Duodenal mucosa (tissue), 2 donors: Measurements from ENCODE around the gene ANKRD10.
"Not testable (repeated sequence)": the region's sequence is repeated elsewhere in the genome, so short reads cannot be mapped to it uniquely, and the experiment has no call there.

ENCODE experiments used
- H3K27ac ChIP-seq: one replicate; pipeline ENCODE4 v1.7.0; 2013; ENCODE audit warnings: low read depth, low read length
- H3K27me3 ChIP-seq, 2 donors: one replicate each; pipeline ENCODE4 v1.7.0; 2013; ENCODE audit warnings: low read length in 2 of 2, control low read depth in 1 of 2; ENCODE audit not compliant: insufficient read depth in 2 of 2, control insufficient read depth in 1 of 2
- H3K36me3 ChIP-seq, 2 donors: one replicate each; pipeline ENCODE4 v1.7.0; 2013; ENCODE audit warnings: low read length in 2 of 2, control low read depth in 1 of 2; ENCODE audit not compliant: insufficient read depth in 2 of 2, control insufficient read depth in 1 of 2
- H3K4me1 ChIP-seq, 2 donors: one replicate each; pipeline ENCODE4 v1.7.0; 2013; ENCODE audit warnings: low read length in 2 of 2, control low read depth in 1 of 2; ENCODE audit not compliant: insufficient read depth in 2 of 2, control insufficient read depth in 1 of 2
- H3K4me3 ChIP-seq, 2 donors: one replicate each; pipeline ENCODE4 v1.7.0; 2013; ENCODE audit warnings: low read length in 2 of 2, low read depth in 1 of 2
- H3K9ac ChIP-seq, 2 donors: one replicate each; pipeline ENCODE4 v1.7.0; 2013; ENCODE audit warnings: low read length in 2 of 2, low read depth in 1 of 2
- H3K9me3 ChIP-seq, 2 donors: one replicate each; pipeline ENCODE4 v1.7.0; 2013; ENCODE audit warnings: low read length in 2 of 2, control low read depth in 1 of 2; ENCODE audit not compliant: control insufficient read depth in 1 of 2

Gene ANKRD10

DNA sequence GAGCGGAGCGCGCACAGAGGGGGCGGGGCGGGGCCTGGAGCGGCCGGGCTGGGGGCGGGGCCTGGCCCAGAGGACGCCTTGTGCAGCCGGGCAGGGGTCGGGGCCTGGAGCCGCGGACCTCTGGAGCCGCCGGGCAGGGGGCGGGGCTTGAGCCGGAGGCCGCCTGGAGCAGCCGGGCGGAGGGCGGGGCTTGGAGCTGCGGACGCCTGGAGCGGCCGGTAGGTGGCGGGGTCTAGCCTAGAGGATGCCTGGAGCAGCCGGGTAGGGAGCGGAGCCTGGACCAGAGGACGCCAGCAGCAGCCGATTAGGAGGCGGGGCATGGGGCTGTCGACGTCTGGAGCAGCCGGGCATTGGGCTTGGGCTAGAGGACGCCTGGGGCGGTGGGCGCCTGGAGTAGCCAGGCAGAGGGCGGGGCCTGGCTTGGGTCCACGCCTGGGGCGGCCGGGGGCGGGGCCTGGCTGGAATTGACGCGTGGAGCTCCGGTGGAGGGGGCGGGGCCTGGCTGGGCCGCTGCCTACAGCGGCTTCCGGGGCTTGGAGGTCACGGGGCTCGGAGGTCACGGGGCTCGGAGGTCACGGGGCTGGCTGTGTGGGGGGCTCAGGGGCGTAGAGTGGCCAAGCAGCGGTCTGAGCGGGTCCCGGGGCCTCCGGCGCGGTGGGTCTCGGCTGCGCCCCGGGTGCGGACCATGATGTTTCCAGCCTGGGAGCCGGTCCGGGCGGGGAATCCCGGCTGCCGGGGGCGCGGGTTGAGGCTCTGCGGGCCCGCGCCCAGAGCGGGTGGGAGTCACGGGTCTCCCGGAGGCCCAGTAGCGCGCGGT, at the start of gene ANKRD10:
Gene ANKRD10 (minus strand): TSS at position 13 of the 817 bp plus-strand sequence. CDS start 135 bp downstream, outside the sequence.
- H3K4me1 ChIP-seq: peaks cover 23 to 31% of the 10 kb centered on the region in 2 donors
- H3K36me3 ChIP-seq: peaks cover 0 to 6% of the 10 kb centered on the region in 2 donors
- peak within 1 kb of the TSS; percentile 88 to 96 for H3K9ac ChIP-seq

DNA sequence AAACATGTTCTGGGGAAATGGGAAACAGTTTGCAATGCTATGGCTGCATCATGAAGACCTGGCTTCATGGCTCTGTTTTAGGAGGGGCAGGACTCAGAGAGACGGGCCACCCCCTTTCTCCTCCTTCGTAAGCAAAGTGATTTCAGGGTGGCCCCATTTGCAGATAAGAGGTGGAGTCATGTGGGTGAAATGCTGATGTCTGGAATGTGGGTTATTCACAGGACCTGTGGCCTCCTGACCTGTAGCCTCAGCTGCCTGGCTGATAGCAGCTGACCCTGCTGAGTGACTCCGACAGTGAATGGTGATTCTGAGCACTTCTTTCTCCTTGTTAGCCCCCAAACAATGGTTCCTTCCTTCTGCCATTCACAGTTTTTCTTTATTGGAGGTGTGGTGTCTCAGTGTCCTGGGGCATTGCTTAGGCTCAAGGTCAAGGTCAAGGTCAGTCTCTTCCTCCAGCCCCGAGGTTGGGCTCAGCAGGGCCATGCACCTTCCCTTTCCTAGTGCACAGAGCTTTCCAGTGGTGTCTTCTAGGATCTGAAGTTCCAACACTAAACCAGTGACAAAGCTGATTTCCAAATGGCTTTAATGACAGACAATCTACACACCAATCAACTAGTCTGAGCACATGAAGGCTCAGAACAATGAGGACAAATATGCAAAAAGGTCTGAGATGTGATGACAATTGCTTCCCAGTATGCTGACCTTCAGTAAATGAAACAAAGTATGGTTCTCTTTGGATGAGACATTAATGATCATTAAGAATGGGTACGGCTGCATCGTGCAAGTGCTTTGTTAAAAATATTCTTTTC, 49.6 kb upstream of the ANKRD10 start:
- H3K27me3 ChIP-seq: no peaks in the 10 kb centered on the region
- peaks cover 0 to 7% of the 10 kb centered on the region in 2 donors for H3K4me1 ChIP-seq
- H3K4me3 ChIP-seq: no peak overlapping the region
- H3K9me3 ChIP-seq: peaks cover 11 to 14% of the 10 kb centered on the region in 2 donors
- H3K36me3 ChIP-seq: no peaks in the 10 kb centered on the region
- no peak overlapping the region for H3K9ac ChIP-seq
- no peak overlapping the region for H3K27ac ChIP-seq

More for the DNA sequence above, at the start of gene ANKRD10:
- H3K27me3 ChIP-seq: no peaks in the 10 kb centered on the region
- no peaks in the 10 kb centered on the region for H3K9me3 ChIP-seq
- H3K27ac ChIP-seq: peak within 1 kb of the TSS; percentile 99
- peak within 1 kb of the TSS; percentile 81 to 95 for H3K4me3 ChIP-seq

DNA sequence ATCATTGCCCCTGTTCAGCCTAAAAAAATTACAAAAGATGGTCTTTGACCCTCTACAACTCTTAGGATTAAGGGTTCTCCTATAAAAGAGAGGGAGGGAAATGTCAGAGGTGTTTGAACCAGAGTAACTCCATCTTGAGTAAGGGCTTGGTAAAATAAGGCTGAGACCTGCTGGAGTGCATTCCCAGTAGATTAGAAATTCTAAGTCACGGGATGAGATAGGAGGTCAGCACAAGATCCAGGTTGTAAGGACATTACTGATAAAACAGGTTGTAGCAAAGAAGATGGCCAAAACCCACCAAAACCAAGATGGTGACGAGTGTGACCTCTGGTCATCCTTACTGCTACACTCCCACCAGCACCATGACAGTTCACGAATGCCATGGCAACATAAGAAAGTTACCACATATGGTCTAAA, 48.7 kb upstream of the ANKRD10 start:
- Histone ChIP-seq H3K9ac (no peak overlapping the region), H3K27ac (no peak overlapping the region), H3K27me3 (no peaks in the 10 kb centered on the region), H3K36me3 (no peaks in the 10 kb centered on the region), H3K4me1 (peaks cover 0 to 7% of the 10 kb centered on the region in 2 donors), H3K9me3 (peaks cover 11 to 14% of the 10 kb centered on the region in 2 donors), H3K4me3 (no peak overlapping the region)

DNA sequence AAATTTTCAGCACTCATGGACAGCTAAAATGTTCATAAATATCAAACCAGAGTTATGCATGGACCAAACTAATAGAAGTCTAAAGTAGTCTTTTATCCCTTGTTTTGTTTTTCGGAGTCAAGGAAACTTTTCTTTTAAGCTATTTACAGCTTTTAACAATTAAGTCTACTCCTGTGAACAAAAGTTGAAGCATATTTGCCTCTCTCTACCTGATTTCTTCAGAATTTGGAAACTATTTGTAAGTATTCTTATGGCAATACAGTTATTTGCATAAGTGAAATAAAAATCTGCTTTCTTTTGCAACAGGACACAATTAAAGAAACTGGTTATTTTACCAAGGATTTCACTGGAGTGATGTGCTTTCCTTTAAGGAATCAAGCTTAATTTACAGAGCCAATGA, 47.1 kb upstream of the ANKRD10 start:
- no peak overlapping the region for H3K9ac ChIP-seq
- peaks cover 0 to 7% of the 10 kb centered on the region in 2 donors for H3K4me1 ChIP-seq
- no peak overlapping the region for H3K27ac ChIP-seq
- H3K36me3 ChIP-seq: no peaks in the 10 kb centered on the region
- H3K4me3 ChIP-seq: no peak overlapping the region
- no peaks in the 10 kb centered on the region for H3K27me3 ChIP-seq
- peaks cover 14 to 17% of the 10 kb centered on the region in 2 donors for H3K9me3 ChIP-seq

DNA sequence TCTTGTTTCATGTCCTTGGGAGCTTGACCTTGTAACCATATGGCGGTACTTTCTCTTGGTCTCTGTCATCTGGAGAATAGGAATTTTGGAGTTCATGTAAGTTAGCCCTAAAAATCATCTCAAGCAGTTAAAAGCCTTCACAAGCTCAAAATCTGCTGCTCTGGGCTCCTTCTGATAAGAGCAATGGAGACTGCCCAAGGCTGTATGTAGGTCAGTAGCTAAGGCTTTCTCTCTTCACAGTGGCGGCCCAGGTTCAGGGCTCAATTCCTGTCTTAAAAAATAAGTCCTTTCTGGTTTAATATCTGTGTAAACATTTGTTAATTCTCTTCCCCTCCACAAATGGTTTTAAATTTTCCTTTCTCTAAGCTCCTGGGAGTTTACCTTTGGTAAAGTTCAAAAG, 45.3 kb upstream of the ANKRD10 start:
- H3K4me1 ChIP-seq: peaks cover 0 to 7% of the 10 kb centered on the region in 2 donors
- H3K9me3 ChIP-seq: peaks cover 4 to 6% of the 10 kb centered on the region in 2 donors
- no peaks in the 10 kb centered on the region for H3K27me3 ChIP-seq
- H3K4me3 ChIP-seq: no peak overlapping the region
- H3K27ac ChIP-seq: no peak overlapping the region
- no peaks in the 10 kb centered on the region for H3K36me3 ChIP-seq
- H3K9ac ChIP-seq: no peak overlapping the region

DNA sequence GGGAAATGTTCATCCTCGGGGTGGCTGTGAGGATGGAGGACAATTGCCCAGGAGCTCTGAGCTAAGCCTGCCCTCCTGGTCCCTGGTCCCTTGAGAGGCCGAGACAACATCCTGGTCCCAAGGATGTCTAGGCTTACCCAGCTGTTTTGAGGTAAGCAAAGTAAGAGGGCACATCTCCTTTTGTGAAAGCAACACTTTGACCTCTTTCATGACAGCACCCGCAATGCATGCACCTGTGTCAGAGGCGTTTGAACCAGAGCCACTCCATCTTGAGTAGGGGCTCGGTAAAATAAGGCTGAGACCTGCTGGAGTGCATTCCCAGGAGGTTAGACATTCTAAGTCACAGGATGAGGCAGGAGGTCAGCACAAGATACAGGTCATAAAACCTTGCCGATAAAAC, 43.1 kb upstream of the ANKRD10 start:
- Histone ChIP-seq H3K36me3 (no peaks in the 10 kb centered on the region), H3K9ac (no peak overlapping the region), H3K27ac (no peak overlapping the region), H3K4me3 (no peak overlapping the region), H3K9me3 (peaks cover 0 to 6% of the 10 kb centered on the region in 2 donors), H3K4me1 (no peaks in the 10 kb centered on the region), H3K27me3 (no peaks in the 10 kb centered on the region)

DNA sequence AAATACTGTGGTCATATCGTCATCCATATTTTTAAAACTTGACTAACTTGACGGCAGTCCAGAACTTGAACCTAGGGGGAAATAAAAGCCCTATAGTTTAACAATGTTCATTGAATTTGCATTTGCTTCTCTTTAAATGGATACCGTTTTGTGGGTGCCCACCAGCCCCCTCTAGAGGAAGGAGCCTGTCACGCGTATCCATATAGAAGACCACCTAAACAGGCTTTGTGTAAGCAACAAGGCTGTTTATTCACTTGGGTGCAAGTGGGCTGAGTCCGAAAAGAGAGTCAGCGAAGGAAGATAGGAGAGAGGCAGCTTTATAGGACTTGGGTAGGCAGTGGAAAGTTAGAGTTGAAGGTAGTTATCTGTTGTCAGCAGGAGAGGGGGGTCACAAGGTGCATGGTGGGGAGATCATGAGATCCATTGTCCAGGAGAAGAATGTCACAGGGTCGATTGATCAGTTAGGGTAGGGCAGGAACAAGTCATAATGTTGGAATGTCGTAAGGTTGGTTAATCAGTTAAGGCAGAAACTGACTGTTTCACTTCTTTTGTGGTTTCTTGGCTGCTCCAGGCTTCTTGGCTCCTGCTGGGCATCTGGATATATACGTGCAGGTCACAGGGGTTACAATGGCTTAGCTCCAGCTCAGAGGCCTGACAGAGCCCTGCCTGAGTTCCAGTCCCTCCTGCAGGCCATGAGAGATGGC, 42.5 kb upstream of the ANKRD10 start:
- H3K4me1 ChIP-seq: no peaks in the 10 kb centered on the region
- no peak overlapping the region for H3K27ac ChIP-seq
- H3K27me3 ChIP-seq: no peaks in the 10 kb centered on the region
- H3K4me3 ChIP-seq: no peak overlapping the region
- H3K36me3 ChIP-seq: no peaks in the 10 kb centered on the region
- H3K9ac ChIP-seq: no peak overlapping the region
- peaks cover 0 to 6% of the 10 kb centered on the region in 2 donors for H3K9me3 ChIP-seq

DNA sequence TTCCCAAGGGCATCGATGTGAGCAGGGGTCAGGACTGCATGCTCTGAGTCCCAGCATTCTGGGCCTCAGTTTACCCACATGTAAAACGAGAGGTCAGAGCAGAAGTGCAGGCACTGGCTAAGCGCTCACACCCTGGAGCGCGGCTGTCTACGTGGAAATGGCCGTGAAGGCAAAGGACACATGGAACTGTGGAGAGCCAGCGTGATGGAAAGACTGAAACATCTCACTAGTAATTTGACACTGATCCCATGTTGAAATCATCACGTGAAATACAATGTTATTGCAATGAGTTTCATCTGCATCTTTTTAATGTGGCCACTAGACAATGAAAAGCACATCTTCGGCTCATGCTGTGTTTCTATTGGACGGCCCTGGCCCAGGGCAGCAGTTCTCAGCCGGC, 41.3 kb upstream of the ANKRD10 start:
- H3K27ac ChIP-seq, H3K4me1 ChIP-seq, H3K4me3 ChIP-seq, H3K9ac ChIP-seq, H3K36me3 ChIP-seq, H3K27me3 ChIP-seq, H3K9me3 ChIP-seq: not testable (repeated sequence)

DNA sequence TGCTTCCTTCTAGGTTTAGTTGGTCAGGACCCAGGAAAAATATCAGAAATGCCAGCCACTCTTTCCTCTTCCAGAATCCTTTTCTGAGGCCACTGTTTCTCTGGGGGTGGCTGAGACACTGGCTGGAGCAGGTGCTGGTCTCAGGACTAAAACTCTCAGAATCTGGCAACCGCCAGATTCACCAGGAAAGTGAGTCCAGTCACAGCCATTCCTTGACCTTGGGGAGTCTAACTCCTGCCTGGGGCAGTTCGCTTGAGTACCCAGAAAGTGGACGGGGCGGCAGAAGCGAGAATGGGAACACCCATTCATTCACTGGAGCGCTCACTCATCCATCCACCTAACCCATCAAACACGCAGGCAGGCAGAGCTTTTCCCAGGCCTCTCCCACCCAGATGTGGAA, 40.7 kb upstream of the ANKRD10 start:
- not testable (repeated sequence) for H3K27ac ChIP-seq

DNA sequence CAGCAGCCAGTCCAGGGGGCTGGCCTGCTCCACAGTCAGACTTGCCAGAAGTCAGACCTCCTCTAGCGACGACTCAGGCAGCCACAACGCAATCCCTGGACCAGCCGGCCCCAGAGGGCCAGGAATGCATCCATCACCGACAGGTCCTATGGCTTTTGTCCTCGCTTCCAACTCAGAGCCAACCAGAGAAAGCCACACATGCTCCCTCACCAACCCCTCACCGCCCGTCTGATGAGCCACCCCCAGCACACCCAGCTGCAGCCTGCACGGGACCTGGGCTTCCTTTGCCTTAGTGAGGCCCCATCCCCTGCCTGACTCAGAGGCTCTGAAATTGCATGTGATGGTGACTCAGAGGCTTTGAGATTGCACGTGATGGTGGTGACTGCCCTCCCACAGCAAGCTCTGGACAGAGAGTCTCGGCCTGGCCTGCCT, 40.2 kb upstream of the ANKRD10 start:
- not testable (repeated sequence) for H3K27me3 ChIP-seq, H3K9me3 ChIP-seq, H3K9ac ChIP-seq, H3K27ac ChIP-seq, H3K4me3 ChIP-seq, H3K4me1 ChIP-seq, H3K36me3 ChIP-seq

More for the DNA sequence above, 40.7 kb upstream of the ANKRD10 start:
- H3K4me1 ChIP-seq, H3K4me3 ChIP-seq, H3K9me3 ChIP-seq, H3K9ac ChIP-seq, H3K27me3 ChIP-seq, H3K36me3 ChIP-seq: not testable (repeated sequence)
